Fibroblast of lung (primary cell): ENCODE data around the gene MAN1A1. TPM values are rescaled to one million over a fixed set of nuclear protein-coding genes. Genes with fewer than 3 reads are reported as not detected.

Experiments used
- DNase-seq, 2 donors: peaks; one replicate each; pipeline versions ENCODE4 v3.0.0 to v3.0.0-alpha.2; 2010; ENCODE audit warnings: low read depth in 2 of 2
- H2AFZ ChIP-seq: 2 replicates; pipeline ENCODE4 v1.5.1; 2012; ENCODE audit warnings: low read length, control low read depth, inconsistent platforms
- H3K27ac ChIP-seq: 2 replicates; pipeline ENCODE4 v1.5.1; 2011; ENCODE audit warnings: low read length, control low read depth; ENCODE audit not compliant: insufficient read depth
- H3K27me3 ChIP-seq: 2 replicates; pipeline ENCODE4 v1.5.1; 2011; ENCODE audit warnings: mild to moderate bottlenecking, low read length; ENCODE audit not compliant: control insufficient read depth, insufficient read depth
- H3K36me3 ChIP-seq: 2 replicates; pipeline ENCODE4 v1.5.1; 2011; ENCODE audit warnings: low read length; ENCODE audit not compliant: control insufficient read depth, insufficient read depth
- H3K4me1 ChIP-seq: 2 replicates; pipeline ENCODE4 v1.5.1; 2011; ENCODE audit warnings: low read length; ENCODE audit not compliant: control insufficient read depth, insufficient read depth; ENCODE audit errors: extremely low read depth
- H3K4me2 ChIP-seq: 2 replicates; pipeline ENCODE4 v1.5.1; 2011; ENCODE audit warnings: low read length, control low read depth; ENCODE audit not compliant: insufficient read depth; ENCODE audit errors: extremely low read depth
- H3K4me3 ChIP-seq, 4 experiments: fragments of 200-600 bp in 1 of 4; sonication (generic) in 1 of 4; replicated peaks in 1 of 4; 2 replicates each; pipeline ENCODE4 v1.5.1; 2011 to 2016; ENCODE audit warnings: low read length in 4 of 4, low read depth in 3 of 4, mild to moderate bottlenecking in 3 of 4, control low read depth in 2 of 4, inconsistent platforms in 1 of 4, mixed read lengths in 1 of 4; ENCODE audit not compliant: insufficient read depth in 1 of 4; ENCODE audit errors: control extremely low read depth in 1 of 4
- H3K79me2 ChIP-seq: 2 replicates; pipeline ENCODE4 v1.5.1; 2012; ENCODE audit warnings: mild to moderate bottlenecking, low read length, inconsistent platforms; ENCODE audit not compliant: control insufficient read depth, insufficient read depth
- H3K9ac ChIP-seq: 2 replicates; pipeline ENCODE4 v1.5.1; 2011; ENCODE audit warnings: mild to moderate bottlenecking, low read length, control low read depth; ENCODE audit not compliant: insufficient read depth
- H3K9me3 ChIP-seq: 2 replicates; pipeline ENCODE4 v1.5.1; 2012; ENCODE audit warnings: low read depth, low read length; ENCODE audit not compliant: control insufficient read depth, insufficient read depth
- H4K20me1 ChIP-seq: 2 replicates; pipeline ENCODE4 v1.5.1; 2011; ENCODE audit warnings: low read length; ENCODE audit not compliant: control insufficient read depth, insufficient read depth; ENCODE audit errors: extremely low read depth
- EZH2 ChIP-seq: IDR thresholded peaks from 2 replicates; pipeline ENCODE4 v1.5.1; 2012; ENCODE audit warnings: low read length, control low read depth, mild to moderate bottlenecking; ENCODE audit errors: missing control alignments
- polyA plus RNA-seq, 2 donors: library from polyadenylated mRNA; depleted of rRNA in 1 of 2; stranded (reverse) in 1 of 2; unstranded in 1 of 2; fragments of >200 nt; gene quantifications; 2 replicates each; pipeline ENCODE4 v1.2.1, GENCODE V29; 2011 to 2012; ENCODE audit warnings: missing spikeins in 1 of 2
- total RNA-seq: library from RNA; depleted of rRNA; stranded (reverse); fragments of >200 nt; gene quantifications from 2 replicates; pipeline ENCODE4 v1.2.1, GENCODE V29; 2014
- TF ChIP-seq, protein P1 (sequence below), 2 donors: IDR thresholded peaks in 1 of 2; conservative IDR thresholded peaks in 1 of 2; 1 replicate in 1 of 2; 2 replicates in 1 of 2; pipeline ENCODE4 v1.5.1; 2011 to 2012; ENCODE audit warnings: low read length in 2 of 2, control low read depth in 1 of 2, inconsistent platforms in 1 of 2, low read depth in 1 of 2, mild to moderate bottlenecking in 1 of 2

Gene MAN1A1
- total and polyA plus RNA-seq, 2 donors (not counting 1 experiment from before 2014, with no cell fraction given), result 39.5 to 120 TPM

DNA sequence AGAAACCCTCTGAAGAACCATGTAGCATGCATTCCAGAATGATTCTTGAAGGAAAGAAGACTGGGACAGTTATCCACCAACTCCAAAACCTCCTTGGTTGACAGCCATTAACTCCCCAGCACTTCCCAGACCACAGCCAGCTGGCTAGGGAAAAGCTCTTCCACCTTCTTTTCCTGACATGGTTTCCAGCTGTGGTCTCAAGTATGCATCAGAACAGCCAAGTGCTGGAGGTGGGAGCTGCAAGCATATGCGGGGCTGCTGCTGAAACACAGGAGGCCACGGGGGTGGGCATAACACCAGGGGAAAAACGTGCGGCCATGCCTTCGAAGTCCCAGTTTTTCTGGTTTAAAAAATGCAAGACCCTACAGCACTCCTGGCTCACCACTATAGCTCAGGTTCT is 163.1 kb downstream of the MAN1A1 start:
- Histone ChIP-seq H4K20me1 (no peaks in the 10 kb centered on the region), H2AFZ (no peak overlapping the region), H3K9me3 (no peaks in the 10 kb centered on the region), H3K36me3 (no peaks in the 10 kb centered on the region), H3K4me2 (no peak overlapping the region), H3K27ac (no peak overlapping the region), H3K4me1 (no peaks in the 10 kb centered on the region), H3K79me2 (no peaks in the 10 kb centered on the region), H3K9ac (no peak overlapping the region), H3K4me3 (no peak overlapping the region), H3K27me3 (no peaks in the 10 kb centered on the region)
- no peak for DNase-seq
- TF ChIP-seq, protein P1, sequence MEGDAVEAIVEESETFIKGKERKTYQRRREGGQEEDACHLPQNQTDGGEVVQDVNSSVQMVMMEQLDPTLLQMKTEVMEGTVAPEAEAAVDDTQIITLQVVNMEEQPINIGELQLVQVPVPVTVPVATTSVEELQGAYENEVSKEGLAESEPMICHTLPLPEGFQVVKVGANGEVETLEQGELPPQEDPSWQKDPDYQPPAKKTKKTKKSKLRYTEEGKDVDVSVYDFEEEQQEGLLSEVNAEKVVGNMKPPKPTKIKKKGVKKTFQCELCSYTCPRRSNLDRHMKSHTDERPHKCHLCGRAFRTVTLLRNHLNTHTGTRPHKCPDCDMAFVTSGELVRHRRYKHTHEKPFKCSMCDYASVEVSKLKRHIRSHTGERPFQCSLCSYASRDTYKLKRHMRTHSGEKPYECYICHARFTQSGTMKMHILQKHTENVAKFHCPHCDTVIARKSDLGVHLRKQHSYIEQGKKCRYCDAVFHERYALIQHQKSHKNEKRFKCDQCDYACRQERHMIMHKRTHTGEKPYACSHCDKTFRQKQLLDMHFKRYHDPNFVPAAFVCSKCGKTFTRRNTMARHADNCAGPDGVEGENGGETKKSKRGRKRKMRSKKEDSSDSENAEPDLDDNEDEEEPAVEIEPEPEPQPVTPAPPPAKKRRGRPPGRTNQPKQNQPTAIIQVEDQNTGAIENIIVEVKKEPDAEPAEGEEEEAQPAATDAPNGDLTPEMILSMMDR (conservative IDR thresholded peaks at IDR 0.05 in 1 of 2, IDR thresholded peaks at IDR 0.05 in 1 of 2; ENCODE audit: low read depth in 1 of 2, low read length in 2 of 2), result no peak
- TF ChIP-seq EZH2, result no peak

- DNase-seq, result no peak
- Histone ChIP-seq H3K27ac (no peak overlapping the region), H3K36me3 (no peaks in the 10 kb centered on the region), H3K79me2 (no peaks in the 10 kb centered on the region), H3K4me2 (no peak overlapping the region), H4K20me1 (no peaks in the 10 kb centered on the region), H3K4me1 (no peaks in the 10 kb centered on the region), H3K27me3 (no peaks in the 10 kb centered on the region), H3K9me3 (no peaks in the 10 kb centered on the region), H3K9ac (no peak overlapping the region), H2AFZ (no peak overlapping the region), H3K4me3 (no peak overlapping the region)
- no peak for TF ChIP-seq EZH2
Measured at GRCh38 chr6:119184008-119184648, 165.4 kb downstream of the MAN1A1 start.

- Histone ChIP-seq H3K9me3 (no peaks in the 10 kb centered on the region), H3K27ac (no peak overlapping the region), H4K20me1 (no peaks in the 10 kb centered on the region), H3K9ac (no peak overlapping the region), H3K27me3 (no peaks in the 10 kb centered on the region), H3K79me2 (no peaks in the 10 kb centered on the region), H3K4me1 (no peaks in the 10 kb centered on the region), H3K4me3 (no peak overlapping the region), H2AFZ (no peak overlapping the region), H3K4me2 (no peak overlapping the region), H3K36me3 (no peaks in the 10 kb centered on the region)
- DNase-seq, result no peak
- TF ChIP-seq, protein P1 (conservative IDR thresholded peaks at IDR 0.05 in 1 of 2, IDR thresholded peaks at IDR 0.05 in 1 of 2; ENCODE audit: low read depth in 1 of 2, low read length in 2 of 2), result no peak
- no peak for TF ChIP-seq EZH2
Measured at GRCh38 chr6:119183457-119183856, 166.1 kb downstream of the MAN1A1 start.
